ENCODE data around the gene WDR7. TPM values are rescaled to one million over a fixed set of nuclear protein-coding genes. Genes with fewer than 3 reads are reported as not detected.

Gene WDR7
- total RNA-seq, 1 experiment from 2014 or later = 11.5 TPM

GRCh38 chr18:56959120-56959519, 308.0 kb downstream of the WDR7 start:
- ChIA-PET CTCF (no interaction called here), POLR2A (no interaction called here), RAD21 (ENCODE audit: low non-redundant PET in 1 of 2, low total read pairs in 2 of 2, uncharacterized antibody in 2 of 2, unreplicated experiment in 2 of 2) (no interaction called here)
- no peak overlapping the region for H2AFZ ChIP-seq (ENCODE audit: low read depth, low read length, poor library complexity, severe bottlenecking)
- H3K4me3 ChIP-seq (replicated peaks in 1 of 2; ENCODE audit: low read depth in 1 of 2, low read length in 2 of 2) = no peak overlapping the region
- H3K36me3 ChIP-seq (ENCODE audit: control insufficient read depth in 1 of 2, insufficient read depth in 2 of 2, low read length in 2 of 2) = no peaks in the 10 kb centered on the region
- no peaks in the 10 kb centered on the region for H3K79me2 ChIP-seq (ENCODE audit: insufficient read depth, low read length)
- no peaks in the 10 kb centered on the region for H3K4me1 ChIP-seq (ENCODE audit: control insufficient read depth in 1 of 2, insufficient read depth in 2 of 2, low read length in 2 of 2)
- no peak overlapping the region for H3K9ac ChIP-seq (ENCODE audit: low read length)
- no peaks in the 10 kb centered on the region for H3K9me2 ChIP-seq (ENCODE audit: insufficient read depth)
- ATAC-seq (no peak), DNase-seq (ENCODE audit: low read depth, low spot score) (no peak)
- no peaks in the 10 kb centered on the region for H3K9me3 ChIP-seq (ENCODE audit: control insufficient read depth in 1 of 2, insufficient read depth in 1 of 2, low read depth in 1 of 2, low read length in 2 of 2)
- no peak for TF ChIP-seq POLR2AphosphoS5 (IDR thresholded peaks at IDR 0.05; ENCODE audit: low read depth, low read length)
- TF ChIP-seq JUND (IDR thresholded peaks at IDR 0.05) = no peak
- no peak for TF ChIP-seq EZH2 (IDR thresholded peaks at IDR 0.05)
- TF ChIP-seq RAD21 (IDR thresholded peaks at IDR 0.05; ENCODE audit: low read depth) = no peak
- TF ChIP-seq POLR2A (IDR thresholded peaks at IDR 0.05; ENCODE audit: borderline replicate concordance, extremely low read depth, insufficient read depth, insufficient read length) = no peak
- TF ChIP-seq FOSL1 (IDR thresholded peaks at IDR 0.05; ENCODE audit: low read depth) = no peak
- no peak for TF ChIP-seq SRF (IDR thresholded peaks at IDR 0.05; ENCODE audit: low read depth)
- TF ChIP-seq YY1 (IDR thresholded peaks at IDR 0.05; ENCODE audit: extremely low read depth, insufficient replicate concordance, low read depth, low read length) = no peak
- TF ChIP-seq EGR1 (IDR thresholded peaks at IDR 0.05; ENCODE audit: low read depth) = no peak
- TF ChIP-seq SIN3A (IDR thresholded peaks at IDR 0.05; ENCODE audit: low read depth) = no peak
- no peak for TF ChIP-seq EZH2phosphoT487 (IDR thresholded peaks at IDR 0.05; ENCODE audit: borderline replicate concordance)
- no peaks in the 10 kb centered on the region for H4K20me1 ChIP-seq (ENCODE audit: insufficient read depth)
- H3K27me3 ChIP-seq (ENCODE audit: insufficient read depth, low read length) = no peaks in the 10 kb centered on the region
- no peak overlapping the region for H3K4me2 ChIP-seq (ENCODE audit: low read length)
- BruUV-seq (replicated peaks) = no TSS peak
- intact Hi-C loops (cut with micrococcal nuclease) = no loop called here
- H3K27ac ChIP-seq (ENCODE audit: low read depth, low read length) = no peak overlapping the region

- no peaks in the 10 kb centered on the region for H4K20me1 ChIP-seq (ENCODE audit: insufficient read depth)
- no peak overlapping the region for H3K4me2 ChIP-seq (ENCODE audit: low read length)
- CTCF ChIA-PET = no interaction called here
- H3K9me2 ChIP-seq (ENCODE audit: insufficient read depth) = no peaks in the 10 kb centered on the region
- no peaks in the 10 kb centered on the region for H3K79me2 ChIP-seq (ENCODE audit: insufficient read depth, low read length)
- ATAC-seq (no peak), DNase-seq (ENCODE audit: low read depth, low spot score) (no peak)
- H3K9ac ChIP-seq (ENCODE audit: low read length) = no peak overlapping the region
- POLR2A ChIA-PET = no interaction called here
- no peaks in the 10 kb centered on the region for H3K36me3 ChIP-seq (ENCODE audit: control insufficient read depth in 1 of 2, insufficient read depth in 2 of 2, low read length in 2 of 2)
- RAD21 ChIA-PET (ENCODE audit: low non-redundant PET in 1 of 2, low total read pairs in 2 of 2, uncharacterized antibody in 2 of 2, unreplicated experiment in 2 of 2) = no interaction called here
- no TSS peak for BruUV-seq (replicated peaks)
- H3K9me3 ChIP-seq (ENCODE audit: control insufficient read depth in 1 of 2, insufficient read depth in 1 of 2, low read depth in 1 of 2, low read length in 2 of 2) = no peaks in the 10 kb centered on the region
- no peaks in the 10 kb centered on the region for H3K27me3 ChIP-seq (ENCODE audit: insufficient read depth, low read length)
- H3K4me3 ChIP-seq (replicated peaks in 1 of 2; ENCODE audit: low read depth in 1 of 2, low read length in 2 of 2) = no peak overlapping the region
- no peak overlapping the region for H2AFZ ChIP-seq (ENCODE audit: low read depth, low read length, poor library complexity, severe bottlenecking)
- intact Hi-C loops (cut with micrococcal nuclease) = no loop called here
- no peaks in the 10 kb centered on the region for H3K4me1 ChIP-seq (ENCODE audit: control insufficient read depth in 1 of 2, insufficient read depth in 2 of 2, low read length in 2 of 2)
- no peak overlapping the region for H3K27ac ChIP-seq (ENCODE audit: low read depth, low read length)
- TF ChIP-seq SRF (IDR thresholded peaks at IDR 0.05; ENCODE audit: low read depth) (no peak), FOSL1 (IDR thresholded peaks at IDR 0.05; ENCODE audit: low read depth) (no peak), CTCF (IDR thresholded peaks at IDR 0.05 in 2 of 3, conservative IDR thresholded peaks at IDR 0.05 in 1 of 3; ENCODE audit: borderline replicate concordance in 1 of 3, insufficient read depth in 1 of 3, low read depth in 2 of 3, low read length in 2 of 3) (no peak), ZFX (IDR thresholded peaks at IDR 0.05) (no peak), EZH2phosphoT487 (IDR thresholded peaks at IDR 0.05; ENCODE audit: borderline replicate concordance) (no peak), REST (IDR thresholded peaks at IDR 0.05; ENCODE audit: low read depth) (no peak), ATF3 (IDR thresholded peaks at IDR 0.05) (no peak), TCF7L2 (IDR thresholded peaks at IDR 0.05; ENCODE audit: borderline replicate concordance, extremely low read depth, insufficient read depth, insufficient read length) (no peak), EGR1 (IDR thresholded peaks at IDR 0.05; ENCODE audit: low read depth) (no peak), EZH2 (IDR thresholded peaks at IDR 0.05) (no peak), ELF1 (IDR thresholded peaks at IDR 0.05; ENCODE audit: borderline replicate concordance, low read depth) (no peak)
These were observed 311.2 kb downstream of the WDR7 start for GRCh38 chr18:56962322-56962721.
